Ovary (tissue), 3 donors: ENCODE measurements around the gene MEI1.

Experiments used
- POLR2A ChIP-seq: fragments of 450-650 bp; IDR thresholded peaks from one replicate; pipeline ENCODE4 v1.6.1; 2017; ENCODE audit warnings: antibody characterized with exemption, mild to moderate bottlenecking, moderate library complexity
- TF ChIP-seq, protein P1 (sequence below), 3 donors: fragments of 450-650 bp in 2 of 3; fragments of 200-600 bp in 1 of 3; IDR thresholded peaks; one replicate each; pipeline versions ENCODE4 v1.5.1 to v1.8.0; 2016 to 2022; ENCODE audit warnings: antibody characterized with exemption in 3 of 3, mild to moderate bottlenecking in 1 of 3
- donor health status: DM: no; HTN: no; CAD: no.

DNA sequence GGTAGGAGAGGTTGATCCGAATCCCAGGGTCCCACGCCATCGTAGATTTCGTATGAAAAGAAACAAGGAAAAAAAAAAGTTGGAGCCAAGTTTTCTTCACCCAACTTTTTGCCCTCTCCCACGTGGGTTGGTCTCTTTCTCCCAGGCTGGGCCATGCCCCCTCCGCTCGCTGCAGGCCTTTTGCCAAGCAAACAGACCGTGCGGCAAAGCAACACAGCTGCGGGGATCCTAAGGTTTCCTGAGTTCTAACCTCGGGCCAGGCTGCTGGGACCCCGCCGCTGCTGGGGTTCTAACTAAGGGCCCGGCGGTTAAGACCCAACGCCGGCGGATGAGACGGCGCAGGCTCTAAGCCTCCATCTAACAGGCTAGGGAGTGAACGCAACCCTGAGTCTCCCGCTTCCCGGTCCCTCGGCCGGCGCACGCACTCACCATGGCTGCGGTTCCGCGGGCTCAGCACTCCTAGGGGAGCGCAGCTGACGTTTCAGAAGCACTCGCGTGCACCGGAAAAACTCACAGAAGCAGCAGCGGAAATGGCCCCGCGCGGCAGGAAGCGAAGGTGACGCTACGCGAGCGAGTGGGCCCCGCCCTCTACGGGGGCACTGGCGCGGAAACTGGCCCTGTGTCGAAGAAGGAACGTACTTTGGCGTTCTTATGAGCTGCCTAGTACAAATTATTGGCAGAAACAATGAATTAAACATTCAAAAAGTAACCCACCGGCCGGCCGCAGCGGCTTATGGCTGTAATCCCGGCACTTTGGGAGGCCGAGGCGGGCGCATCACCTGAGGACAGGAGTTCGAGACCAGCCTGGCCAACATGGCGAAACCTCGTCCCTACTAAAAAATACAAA is 10.7 kb upstream of the MEI1 start, which contains the start of gene SNU13:
- TF ChIP-seq, protein P1, sequence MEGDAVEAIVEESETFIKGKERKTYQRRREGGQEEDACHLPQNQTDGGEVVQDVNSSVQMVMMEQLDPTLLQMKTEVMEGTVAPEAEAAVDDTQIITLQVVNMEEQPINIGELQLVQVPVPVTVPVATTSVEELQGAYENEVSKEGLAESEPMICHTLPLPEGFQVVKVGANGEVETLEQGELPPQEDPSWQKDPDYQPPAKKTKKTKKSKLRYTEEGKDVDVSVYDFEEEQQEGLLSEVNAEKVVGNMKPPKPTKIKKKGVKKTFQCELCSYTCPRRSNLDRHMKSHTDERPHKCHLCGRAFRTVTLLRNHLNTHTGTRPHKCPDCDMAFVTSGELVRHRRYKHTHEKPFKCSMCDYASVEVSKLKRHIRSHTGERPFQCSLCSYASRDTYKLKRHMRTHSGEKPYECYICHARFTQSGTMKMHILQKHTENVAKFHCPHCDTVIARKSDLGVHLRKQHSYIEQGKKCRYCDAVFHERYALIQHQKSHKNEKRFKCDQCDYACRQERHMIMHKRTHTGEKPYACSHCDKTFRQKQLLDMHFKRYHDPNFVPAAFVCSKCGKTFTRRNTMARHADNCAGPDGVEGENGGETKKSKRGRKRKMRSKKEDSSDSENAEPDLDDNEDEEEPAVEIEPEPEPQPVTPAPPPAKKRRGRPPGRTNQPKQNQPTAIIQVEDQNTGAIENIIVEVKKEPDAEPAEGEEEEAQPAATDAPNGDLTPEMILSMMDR (IDR thresholded peaks at IDR 0.05): peak in 2 of 3 donors; percentile 21 to 36
- TF ChIP-seq POLR2A: peak; percentile 73
